Astrocyte (in vitro differentiated cells and primary cell): Measurements from ENCODE around the gene SHISA8.

Source experiments
- EZH2 ChIP-seq: IDR thresholded peaks from 2 replicates; pipeline ENCODE4 v1.6.1; 2012; ENCODE audit warnings: mild to moderate bottlenecking, low read length, inconsistent platforms; ENCODE audit not compliant: insufficient read depth
- TF ChIP-seq, protein P1 (sequence below): IDR thresholded peaks from 2 replicates; pipeline ENCODE4 v1.5.1; 2011; ENCODE audit warnings: low read depth, mild to moderate bottlenecking, inconsistent platforms, low read length, moderate library complexity; ENCODE audit not compliant: insufficient read depth

DNA sequence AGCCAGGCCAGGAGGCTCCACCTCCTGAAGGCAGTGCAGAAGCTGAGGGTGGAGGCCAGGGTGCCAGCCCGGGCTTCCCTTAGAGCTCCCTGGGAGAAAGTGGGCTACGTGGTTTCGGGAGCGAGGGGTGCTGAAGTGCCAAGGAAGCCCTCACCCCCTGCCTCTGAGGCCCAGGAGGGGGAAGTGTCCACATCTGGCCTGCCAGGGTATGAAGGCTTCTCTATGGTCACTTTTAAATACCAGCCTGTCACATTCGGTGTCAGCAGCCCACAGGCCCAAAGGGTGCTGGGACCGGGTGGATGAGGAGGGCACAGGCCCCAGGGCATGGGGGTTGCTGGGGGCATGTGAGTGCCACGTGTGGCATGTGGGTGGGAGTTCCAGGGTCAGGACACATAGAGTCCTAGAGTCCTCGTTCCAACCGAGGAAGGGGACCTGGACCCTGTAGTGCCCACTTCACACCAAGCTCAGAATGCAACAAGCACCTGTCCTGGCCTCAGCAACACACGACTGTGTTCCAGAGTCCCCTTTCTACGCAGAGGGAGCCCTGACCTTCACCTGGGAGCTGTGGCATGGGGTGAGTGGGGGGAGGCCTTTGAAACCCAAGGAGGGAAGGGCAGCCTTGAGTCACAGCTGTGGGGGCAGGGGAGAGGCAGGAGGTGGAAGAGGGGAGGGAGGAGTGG is 1.7 kb downstream of the SHISA8 start:
- TF ChIP-seq, protein P1, sequence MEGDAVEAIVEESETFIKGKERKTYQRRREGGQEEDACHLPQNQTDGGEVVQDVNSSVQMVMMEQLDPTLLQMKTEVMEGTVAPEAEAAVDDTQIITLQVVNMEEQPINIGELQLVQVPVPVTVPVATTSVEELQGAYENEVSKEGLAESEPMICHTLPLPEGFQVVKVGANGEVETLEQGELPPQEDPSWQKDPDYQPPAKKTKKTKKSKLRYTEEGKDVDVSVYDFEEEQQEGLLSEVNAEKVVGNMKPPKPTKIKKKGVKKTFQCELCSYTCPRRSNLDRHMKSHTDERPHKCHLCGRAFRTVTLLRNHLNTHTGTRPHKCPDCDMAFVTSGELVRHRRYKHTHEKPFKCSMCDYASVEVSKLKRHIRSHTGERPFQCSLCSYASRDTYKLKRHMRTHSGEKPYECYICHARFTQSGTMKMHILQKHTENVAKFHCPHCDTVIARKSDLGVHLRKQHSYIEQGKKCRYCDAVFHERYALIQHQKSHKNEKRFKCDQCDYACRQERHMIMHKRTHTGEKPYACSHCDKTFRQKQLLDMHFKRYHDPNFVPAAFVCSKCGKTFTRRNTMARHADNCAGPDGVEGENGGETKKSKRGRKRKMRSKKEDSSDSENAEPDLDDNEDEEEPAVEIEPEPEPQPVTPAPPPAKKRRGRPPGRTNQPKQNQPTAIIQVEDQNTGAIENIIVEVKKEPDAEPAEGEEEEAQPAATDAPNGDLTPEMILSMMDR = no peak
- TF ChIP-seq EZH2 = peak; percentile 53
